Hematopoietic multipotent progenitor cell treated with erythropoietin and hydrocortisone succinate and interleukin-3 and kit ligand, for 6 days (in vitro differentiated cells): Measurements from ENCODE around the gene MSS51.
"Not testable (repeated sequence)": the region's sequence is repeated elsewhere in the genome, so short reads cannot be mapped to it uniquely, and the experiment has no call there.

ENCODE experiments used
- DNase-seq: peaks from one replicate; pipeline ENCODE4 v3.0.0-alpha.2; 2015

MSS51 gene

DNA sequence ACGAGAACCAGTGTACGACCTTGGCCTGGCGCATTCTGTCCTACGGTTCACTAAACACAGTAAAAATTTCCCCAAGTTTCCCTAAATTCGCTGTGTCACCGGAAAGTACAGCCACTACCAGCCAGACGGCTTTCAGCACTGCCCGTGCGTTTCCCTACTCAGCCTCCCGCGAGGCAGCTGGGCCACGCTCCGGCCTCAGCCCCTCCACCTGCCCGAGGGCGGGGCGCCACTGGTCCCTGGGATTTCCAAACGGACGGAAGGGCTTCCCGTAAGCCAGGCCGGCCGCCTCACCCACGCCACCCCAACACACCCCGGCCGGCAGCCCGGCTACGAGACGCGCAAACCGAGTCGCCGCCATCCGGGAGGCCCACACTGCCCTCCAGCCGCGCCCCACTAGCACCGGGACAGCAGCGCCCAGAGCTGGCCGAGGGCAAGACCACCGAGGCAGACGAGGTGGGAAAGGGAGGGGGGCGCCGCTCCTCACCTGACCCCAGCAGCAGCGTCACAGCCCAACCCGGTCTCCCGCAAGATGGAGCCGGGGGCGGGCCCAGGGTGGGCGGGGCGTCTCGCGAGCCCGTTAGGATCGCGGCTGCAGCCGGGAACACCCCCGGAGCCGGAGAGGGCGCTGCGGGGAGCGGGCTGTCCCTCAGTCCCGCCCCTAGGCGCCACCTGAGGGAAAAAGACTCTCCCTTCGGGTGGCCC, 19.7 kb downstream of the MSS51 start, which contains the start of gene ANXA7:
Gene ANXA7, minus strand, starts transcription at position 531 of the 702 bp plus-strand sequence. CDS start 13,202 bp downstream, outside the sequence.
- peak; percentile 92 for DNase-seq

DNA sequence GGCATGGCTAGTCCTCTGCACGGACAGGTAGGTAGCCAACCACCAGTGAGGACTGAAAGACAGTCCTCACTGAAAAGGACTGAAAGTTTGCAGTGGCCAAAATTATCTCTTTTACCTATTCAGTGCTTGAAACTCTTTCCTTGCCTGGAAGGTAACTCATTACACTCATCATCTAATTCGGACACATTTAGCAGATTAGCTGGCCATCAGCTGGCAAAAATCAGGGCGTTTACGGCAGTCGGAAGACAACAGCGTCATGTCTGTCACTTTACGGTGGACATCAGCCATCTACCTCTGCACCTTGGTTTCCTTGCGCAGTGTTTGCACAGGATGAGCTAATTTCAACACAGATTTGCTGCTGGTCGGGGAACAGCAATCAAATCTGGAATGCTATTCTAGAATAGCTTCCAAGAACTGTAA, 20.2 kb downstream of the MSS51 start:
- peak; percentile 76 for DNase-seq

DNA sequence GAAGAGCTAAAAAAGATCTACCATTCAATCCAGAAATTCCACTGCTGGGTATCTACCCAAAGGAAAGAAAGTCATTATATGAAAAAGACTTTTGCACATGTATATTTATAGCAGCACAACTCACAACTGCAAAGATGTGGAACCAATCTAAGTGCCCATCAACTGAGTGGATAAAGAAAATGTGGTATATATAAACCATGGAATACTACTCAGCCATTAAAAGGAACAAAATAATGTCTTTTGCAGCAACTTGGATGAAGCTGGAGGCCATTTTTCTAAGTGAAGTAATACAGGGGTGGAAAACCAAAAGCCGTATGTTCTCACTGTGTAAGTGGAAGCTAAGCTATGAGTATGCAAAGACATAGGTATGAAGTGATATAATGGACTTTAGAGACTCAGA, 22.5 kb downstream of the MSS51 start:
- DNase-seq, result no peak

DNA sequence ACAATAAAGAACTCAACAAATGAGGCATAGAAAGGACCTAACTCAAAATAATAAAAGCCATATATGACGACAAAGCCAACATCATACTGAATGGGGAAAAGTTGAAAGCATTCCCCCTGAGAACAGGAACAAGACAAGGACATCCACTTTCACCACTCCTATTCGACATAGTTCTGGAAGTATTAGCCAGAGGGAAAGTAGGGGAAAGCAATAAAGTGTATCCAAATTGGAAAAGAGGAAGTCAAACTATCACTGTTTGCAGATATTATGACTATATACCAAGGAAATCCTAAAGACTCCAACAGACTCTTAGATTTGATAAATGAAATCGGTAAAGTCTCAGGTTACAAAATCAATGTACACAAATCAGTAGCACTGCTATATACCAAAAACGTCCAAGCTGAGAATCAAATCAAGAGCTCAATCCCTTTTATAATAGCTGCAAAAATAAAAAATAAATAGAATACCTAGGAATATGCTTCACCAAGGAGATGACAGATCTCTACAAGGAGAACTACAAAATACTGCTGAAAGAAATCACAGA, 24.3 kb downstream of the MSS51 start:
- no peak for DNase-seq

DNA sequence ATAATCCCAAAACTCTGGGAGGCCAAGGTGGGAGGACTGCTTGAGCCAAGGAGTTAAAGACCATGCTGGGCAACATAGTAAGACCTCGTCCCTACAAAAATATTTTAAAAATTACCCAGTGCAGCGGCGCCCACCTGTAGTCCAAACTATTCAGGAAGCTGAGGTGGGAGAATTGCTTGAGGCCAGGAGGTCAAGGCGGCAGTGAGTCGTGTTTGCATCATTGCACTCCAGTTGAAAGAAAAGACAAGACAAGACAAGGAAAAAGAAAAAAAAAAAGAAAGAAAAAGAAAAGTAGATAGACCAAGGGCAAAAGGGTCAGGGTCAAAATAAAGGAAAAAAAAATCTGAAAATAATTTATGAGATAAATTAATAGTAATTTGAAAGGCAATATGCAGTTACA, 25.3 kb downstream of the MSS51 start:
- DNase-seq, result no peak

DNA sequence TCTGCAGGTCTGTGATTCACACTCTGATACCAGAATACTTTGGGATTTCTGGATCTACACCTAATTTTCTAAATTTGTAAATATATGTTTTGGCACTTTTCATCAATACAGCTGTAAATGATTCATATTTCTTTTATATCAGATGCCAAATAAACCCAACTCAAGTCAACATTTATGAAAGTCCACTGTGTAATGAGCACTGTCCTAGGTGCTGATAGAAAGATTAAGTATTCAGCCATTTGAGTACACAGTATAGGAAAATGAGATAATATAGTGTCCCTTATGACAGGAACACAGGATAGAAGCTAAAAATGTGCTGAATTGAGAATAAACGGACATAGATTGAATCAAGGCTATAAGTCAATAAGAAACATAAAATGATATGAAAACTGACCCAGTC, 25.9 kb downstream of the MSS51 start:
- peak; percentile 42 for DNase-seq

DNA sequence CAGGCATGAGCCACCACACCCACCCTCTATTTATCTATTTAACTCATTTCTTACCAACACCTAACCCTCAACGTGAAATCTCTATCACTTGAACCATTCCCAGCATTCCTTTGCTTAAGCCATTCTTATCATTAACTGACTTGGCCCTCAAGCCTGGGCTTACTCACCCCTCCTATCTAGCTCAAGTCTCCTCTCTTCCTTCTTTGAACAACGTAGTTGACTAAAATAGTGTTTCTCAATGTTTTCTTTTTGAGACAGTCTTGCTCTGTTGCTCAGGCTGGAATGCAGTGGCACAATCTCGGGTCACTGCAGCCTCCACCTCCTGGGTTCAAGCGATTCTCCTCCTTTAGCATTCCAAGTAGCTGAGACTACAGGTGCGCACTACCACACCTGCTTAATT, 26.5 kb downstream of the MSS51 start:
- peak; percentile 27 for DNase-seq

DNA sequence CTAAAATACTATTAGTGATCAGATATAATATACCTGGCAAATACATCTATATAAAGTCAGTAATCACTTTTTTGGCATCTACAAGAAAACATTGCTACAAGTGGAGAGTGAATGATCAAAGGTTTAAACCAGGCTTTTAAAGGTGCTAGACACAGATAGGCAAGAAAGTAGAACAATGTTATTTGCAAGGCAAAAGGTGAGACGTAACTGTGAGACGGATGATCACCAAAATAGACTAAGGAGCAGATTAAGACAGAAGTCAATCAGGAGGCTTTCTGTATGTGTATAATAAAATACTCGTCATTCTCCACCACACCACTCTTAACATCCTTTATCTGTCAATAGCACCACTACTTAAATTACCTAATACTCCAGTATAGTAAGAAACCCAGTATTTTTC, 27.8 kb downstream of the MSS51 start:
- no peak for DNase-seq

DNA sequence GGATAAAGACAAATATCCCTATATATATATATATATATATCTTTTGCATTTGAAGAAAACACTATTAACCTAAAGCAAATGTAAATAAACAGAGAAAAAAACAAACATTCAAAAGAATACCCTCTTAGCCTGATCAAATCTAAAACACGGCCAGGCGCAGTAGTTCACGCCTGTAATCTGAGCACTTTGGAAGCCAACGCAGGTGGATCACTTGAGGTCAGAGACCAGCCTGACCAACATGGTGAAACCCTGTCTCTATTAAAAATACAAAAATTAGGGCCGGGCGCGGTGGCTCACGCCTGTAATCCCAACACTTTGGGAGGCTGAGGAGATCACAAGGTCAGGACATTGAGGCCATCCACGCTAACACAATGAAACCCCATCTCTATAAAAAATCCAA, 28.7 kb downstream of the MSS51 start:
- no peak for DNase-seq

DNA sequence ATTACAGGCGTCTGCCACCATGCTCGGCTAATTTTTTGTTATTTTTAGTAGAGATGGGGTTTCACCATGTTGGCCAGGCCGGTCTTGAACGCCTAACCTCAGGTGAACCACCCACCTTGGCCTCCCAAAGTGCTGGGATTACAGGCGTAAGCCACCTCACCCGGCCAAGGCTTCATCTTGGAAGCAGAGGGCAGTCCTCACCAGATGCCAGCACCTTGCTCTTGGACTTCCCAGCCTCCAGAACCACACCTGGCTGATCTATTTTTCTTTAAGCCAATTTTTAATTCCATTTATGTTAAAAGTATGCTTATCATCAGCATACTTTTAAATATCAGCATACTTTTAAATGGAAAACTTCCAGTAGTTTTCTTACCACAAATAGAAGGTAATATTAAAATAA, 31.7 kb downstream of the MSS51 start:
- no peak for DNase-seq

DNA sequence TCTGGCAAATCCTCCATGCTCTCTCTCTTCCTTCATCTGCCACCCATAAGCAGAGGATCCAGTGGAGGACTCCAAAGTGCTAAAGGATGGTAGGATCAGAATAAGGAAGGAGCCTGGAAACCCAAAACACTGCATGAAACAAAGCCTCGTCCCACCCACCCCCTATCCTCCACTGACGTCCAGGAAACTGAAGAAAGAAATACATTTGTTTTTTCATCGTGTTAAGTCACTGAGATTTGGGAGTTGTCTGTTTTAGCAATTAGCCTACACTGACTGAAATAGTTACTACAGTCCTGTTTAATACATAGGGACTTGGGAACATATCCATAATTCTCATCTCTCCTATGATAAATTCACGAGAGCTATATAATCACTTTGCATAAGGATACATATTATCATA, 34.3 kb downstream of the MSS51 start:
- DNase-seq, result no peak

DNA sequence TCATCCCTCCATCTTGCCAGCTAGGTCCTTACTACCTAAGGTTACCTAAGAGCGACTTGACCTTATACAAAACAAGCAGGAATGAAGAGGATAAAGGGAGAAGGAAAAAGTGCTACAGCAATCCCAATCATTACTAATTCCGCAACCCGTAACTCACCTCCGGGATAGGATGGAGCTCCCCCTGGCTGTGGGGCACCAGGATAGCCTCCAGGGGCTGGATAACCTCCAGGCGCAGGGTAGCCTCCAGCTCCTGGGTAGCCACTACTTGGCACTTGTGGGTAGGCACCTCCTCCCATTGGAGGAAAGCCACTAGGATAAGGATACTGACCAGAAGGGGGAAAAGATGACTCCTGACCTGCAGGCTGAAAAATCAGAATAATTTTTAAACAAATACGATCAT, 35.3 kb downstream of the MSS51 start:
- peak; percentile 13 for DNase-seq

DNA sequence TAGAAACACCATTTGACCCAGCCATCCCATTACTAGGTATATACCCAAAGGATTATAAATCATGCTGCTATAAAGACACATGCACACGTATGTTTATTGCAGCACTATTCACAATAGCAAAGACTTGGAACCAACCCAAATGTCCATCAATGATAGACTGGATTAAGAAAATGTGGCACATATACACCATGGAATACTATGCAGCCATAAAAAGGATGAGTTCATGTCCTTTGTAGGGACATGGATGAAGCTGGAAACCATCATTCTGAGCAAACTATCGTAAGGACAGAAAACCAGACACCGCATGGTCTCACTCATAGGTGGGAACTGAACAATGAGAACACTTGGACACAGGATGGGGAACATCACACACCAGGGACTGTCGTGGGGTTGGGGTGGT, 39.0 kb downstream of the MSS51 start:
- not testable (repeated sequence) for DNase-seq

DNA sequence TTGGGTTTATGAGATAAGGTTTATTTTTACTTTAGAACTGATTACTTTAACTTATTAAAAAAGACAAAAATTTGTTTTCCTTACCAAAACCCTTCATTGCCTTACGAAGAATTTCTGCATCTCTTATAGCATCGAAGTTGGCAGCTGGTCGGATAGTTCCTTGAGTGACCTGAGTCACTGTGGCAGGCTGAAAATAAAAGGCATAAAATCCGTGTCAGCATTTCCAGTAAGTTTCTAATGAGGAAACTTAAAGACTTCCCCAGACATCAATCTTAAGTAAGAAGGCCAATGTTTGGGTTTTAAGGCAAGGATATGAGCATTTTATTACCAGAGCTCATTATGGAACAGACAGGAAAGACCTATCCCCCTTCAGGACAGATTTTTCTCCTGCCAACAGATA, 45.1 kb downstream of the MSS51 start:
- DNase-seq, result no peak

DNA sequence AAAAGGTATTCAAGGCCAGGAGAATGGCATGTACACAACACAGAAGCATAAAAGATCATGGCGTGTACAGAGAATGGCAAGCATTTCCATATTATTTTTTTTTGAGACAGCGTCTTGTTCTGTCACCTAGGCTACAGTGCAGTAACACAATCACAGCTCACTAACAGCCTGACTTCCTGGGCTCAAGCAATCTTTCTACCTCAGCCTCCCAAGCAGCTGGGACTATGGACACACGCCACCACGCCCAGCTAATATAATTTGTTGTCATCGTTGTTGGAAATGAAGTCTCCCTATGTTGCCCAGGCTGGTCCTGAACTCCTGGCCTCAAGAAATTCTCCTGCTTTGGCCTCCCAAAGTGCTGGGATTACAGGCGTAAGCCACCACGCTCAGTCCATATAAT, 46.8 kb downstream of the MSS51 start:
- DNase-seq, result no peak

DNA sequence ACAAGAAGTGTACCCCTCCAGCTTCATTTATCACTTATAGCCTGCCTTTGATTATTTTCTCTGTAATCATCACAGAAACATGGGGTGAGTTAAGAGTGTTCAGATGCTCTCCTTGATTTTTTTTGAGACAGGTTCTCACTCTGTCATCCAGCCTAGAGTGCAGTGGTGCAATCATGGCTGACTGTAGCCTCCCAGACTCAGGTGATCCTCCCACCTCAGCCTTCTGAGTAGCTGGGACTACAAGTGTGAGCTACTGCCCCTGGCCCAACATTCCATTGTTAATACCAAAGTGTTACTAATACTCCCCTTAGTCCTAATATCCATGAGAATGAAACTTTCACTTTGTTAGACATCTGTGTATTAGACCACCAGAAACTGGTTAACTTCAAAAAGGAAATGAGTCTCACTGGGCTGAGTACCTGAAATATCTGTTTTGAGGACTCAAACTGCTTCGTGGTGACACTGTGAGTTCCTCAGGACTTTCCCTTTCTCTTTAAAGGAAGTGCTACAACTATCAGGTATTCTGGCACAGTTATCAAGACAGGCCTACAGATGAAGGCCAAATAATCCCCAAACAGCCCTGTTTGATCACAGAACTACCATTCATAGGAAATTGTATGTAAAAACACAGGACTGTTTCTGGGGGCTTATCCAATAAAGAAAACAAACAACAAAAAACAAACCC, 54.2 kb downstream of the MSS51 start:
- DNase-seq, result no peak

DNA sequence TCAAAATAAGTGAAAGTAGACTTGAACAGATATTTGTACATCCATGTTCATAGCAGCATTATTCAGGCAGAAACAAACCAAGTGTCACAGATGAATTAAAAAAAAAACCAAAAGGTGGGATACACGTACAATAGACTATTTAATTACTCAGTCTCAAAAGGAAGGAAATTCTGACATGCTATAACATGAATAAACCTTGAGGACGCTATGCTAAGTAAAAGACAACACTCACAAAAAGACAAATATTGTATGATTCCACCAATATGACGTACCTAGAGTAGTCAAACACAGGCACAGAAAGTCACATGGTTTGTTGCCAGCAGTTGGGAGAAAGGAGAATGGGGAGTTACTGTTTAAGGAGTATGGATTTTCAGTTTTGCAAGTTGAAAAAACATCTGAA, 56.7 kb downstream of the MSS51 start:
- no peak for DNase-seq
